KBM-7 (cell line): Measurements from ENCODE around the gene VPS36.
"Not testable (repeated sequence)": the region's sequence is repeated elsewhere in the genome, so short reads cannot be mapped to it uniquely, and the experiment has no call there.

Experiments
- DNase-seq: peaks from one replicate; pipeline ENCODE4 v3.0.0-alpha.2; 2015
- in situ Hi-C: fragments of 300-500 bp; cut with MboI; formaldehyde crosslinking; loops from 2 replicates; pipeline ENCODE4 v1.14.3; 2020; ENCODE audit warnings: low sequenced_read_pairs, low pct_unique_long_range_greater_than_20kb, mixed read lengths

VPS36 gene

DNA sequence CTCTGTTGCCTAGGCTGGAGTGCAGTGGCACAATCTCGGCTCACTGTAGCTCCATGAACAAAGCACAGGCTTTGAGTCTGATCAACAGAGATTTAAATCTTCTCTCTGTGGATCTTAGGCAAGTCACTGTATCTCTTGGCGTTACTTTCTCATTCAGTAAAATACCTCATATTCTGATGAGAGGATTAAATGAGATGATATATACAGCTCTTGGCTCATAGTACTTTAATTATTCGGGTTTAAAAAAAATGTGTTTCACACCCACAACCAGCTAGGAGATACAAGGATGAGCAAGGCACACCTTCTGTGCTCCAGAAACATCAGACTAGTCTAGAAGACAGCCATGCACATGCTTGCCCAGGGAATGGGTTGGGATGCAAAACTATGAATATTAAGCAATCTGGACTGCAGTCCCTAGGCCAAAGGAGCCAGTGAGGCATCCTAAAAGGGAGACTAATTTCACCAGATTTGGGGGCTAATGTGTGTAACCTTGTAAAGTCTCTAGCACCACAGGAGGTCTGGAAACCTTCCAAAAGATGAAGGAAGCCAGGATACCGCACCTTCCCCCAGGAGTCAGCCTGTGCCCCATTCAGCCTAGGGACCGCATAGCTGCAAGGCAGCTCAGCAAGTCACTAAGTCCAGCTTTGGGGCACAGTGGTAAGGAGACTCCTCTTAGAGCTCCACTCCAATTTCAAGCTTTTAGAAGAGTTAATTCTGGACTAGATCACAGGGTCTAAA lies 2.5 kb downstream of the VPS36 start:
- in situ Hi-C loops, result no loop called here
- no peak for DNase-seq

GRCh38 chr13:52447354-52447753 lies 3.1 kb downstream of the VPS36 start:
- in situ Hi-C loops, result no loop called here
- no peak for DNase-seq

- in situ Hi-C loops, result no loop called here
- no peak for DNase-seq
These were observed 4.2 kb downstream of the VPS36 start for GRCh38 chr13:52446265-52446664.

DNA sequence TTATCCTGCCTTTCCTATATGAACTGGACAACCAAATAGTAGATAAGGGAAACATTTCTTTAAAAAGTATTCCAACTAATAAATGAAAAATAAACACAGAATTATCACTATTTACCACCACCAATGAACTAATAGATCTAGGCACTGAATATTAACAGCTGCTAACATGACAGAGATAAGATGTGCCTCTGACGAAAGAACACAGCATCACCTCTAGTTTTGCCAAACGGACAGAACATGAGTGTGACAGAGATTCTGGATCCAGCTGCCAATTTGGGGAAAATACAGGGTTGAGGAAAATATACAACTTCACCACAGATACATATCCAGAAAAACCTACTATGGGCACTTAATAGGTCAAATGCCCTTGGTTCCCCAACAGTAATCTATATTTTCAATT lies 18.0 kb downstream of the VPS36 start:
- DNase-seq, result no peak
- in situ Hi-C loops, result no loop called here

- in situ Hi-C loops, result no loop called here
- DNase-seq, result no peak
These were observed 22.1 kb downstream of the VPS36 start for GRCh38 chr13:52428295-52428694.

GRCh38 chr13:52421216-52421615 lies 29.2 kb downstream of the VPS36 start:
- in situ Hi-C loops, result no loop called here

DNA sequence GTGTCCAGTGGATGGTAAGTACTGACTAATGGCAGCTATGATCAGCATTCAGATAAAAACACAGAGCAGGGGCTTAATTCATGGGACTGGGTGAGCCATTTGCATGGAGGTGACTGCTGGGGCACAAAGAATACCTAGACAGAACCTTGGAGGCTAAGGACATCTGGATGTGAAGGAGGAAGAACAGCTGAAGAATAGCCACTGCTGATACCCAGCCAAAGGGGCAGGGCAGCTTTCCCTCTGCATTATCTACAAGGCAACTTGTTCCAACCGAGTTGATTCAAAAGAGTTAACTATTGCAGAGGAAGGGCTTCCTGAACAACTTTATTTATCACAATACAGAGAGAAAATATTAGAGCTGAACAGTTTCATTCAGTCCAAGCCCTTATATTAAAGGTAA lies 31.4 kb downstream of the VPS36 start:
- in situ Hi-C loops, result no loop called here
- no peak for DNase-seq

More at GRCh38 chr13:52421216-52421615, 29.2 kb downstream of the VPS36 start:
- DNase-seq, result no peak

DNA sequence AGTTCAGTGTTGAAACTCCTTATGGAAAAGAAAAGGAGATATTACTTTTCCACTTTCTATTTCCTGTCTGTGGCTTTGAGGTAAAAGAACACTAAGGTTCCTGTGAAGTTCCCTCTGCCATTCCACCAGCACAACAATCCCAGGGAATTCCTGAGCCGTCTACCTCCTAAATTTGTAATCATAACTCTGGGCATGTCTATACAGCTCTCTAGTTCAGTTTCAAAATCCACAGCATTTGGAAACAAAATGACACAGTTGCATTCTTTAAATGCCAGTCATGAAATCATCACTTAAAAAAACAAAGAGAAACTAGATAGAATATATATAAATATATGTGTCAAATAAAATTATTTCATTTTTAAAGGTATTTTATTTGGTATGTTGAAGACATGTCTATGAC lies 35.5 kb downstream of the VPS36 start:
- no peak for DNase-seq
- in situ Hi-C loops, result no loop called here

GRCh38 chr13:52414051-52414450 lies 36.4 kb downstream of the VPS36 start:
- in situ Hi-C loops, result no loop called here
- DNase-seq, result no peak

DNA sequence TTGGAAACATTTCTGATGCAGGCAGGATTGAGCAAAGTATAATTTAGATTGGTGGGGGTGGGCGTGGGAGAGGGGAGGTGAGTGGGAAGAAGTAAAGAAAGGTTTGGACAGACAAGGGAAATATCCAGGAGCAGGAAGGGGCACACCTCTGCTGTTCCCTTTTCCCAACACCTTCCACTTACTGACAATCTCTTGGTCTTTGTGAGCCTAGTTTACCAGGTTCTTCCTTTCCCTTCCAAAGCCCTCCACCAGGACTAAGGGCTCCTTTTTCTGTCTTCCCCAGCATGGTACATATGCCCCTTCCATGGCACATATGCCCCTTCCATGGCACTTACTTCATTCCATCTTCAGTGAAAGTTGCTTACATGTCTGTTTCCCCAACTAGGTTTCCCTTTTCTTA lies 38.3 kb downstream of the VPS36 start:
- DNase-seq, result no peak
- in situ Hi-C loops, result no loop called here

DNA sequence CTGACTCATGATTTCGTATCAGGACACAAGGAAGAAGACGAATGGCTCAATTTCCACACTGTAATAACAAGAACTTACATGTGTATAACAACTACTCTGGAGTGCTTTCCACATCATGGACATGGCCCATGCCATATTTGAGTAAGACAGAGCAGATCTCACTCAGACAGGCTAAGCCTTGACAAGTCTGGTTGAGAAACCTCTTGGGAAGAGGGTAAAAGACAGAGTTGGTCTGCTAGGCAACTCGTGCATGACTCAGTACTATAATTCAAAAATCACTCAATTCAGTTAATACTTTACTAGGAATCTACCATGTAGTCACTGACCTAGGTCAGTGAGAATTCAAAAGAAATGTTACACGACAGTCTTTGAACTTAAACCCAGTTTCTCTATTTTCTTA lies 38.8 kb downstream of the VPS36 start:
- DNase-seq, result no peak
- in situ Hi-C loops, result no loop called here

DNA sequence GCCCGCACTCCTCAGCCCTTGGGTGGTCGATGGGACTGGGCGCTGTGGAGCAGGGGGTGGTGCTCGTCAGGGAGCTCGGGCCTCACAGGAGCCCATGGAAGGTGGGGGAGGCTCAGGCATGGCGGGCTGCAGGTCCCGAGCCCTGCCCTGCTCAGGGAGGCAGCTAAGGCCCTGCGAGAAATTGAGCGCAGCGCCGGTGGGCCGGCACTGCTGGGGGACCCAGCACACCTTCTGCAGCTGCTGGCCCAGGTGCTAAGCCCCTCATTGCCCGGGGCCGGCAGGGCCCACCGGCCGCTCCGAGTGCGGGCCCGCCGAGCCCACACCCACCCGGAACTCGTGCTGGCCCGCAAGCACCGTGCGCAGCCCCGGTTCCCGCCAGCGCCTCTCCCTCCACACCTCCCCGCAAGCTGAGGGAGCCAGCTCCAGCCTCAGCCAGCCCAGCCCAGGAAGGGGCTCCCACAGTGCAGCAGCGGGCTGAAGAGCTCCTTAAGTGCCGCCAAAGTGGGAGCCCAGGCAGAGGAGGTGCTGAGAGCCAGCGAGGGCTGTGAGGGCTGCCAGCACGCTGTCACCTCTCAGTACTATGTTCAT lies 42.3 kb downstream of the VPS36 start:
- in situ Hi-C loops, DNase-seq: not testable (repeated sequence)

- DNase-seq, in situ Hi-C loops: not testable (repeated sequence)
These were observed 43.0 kb downstream of the VPS36 start for GRCh38 chr13:52407436-52407835.

DNA sequence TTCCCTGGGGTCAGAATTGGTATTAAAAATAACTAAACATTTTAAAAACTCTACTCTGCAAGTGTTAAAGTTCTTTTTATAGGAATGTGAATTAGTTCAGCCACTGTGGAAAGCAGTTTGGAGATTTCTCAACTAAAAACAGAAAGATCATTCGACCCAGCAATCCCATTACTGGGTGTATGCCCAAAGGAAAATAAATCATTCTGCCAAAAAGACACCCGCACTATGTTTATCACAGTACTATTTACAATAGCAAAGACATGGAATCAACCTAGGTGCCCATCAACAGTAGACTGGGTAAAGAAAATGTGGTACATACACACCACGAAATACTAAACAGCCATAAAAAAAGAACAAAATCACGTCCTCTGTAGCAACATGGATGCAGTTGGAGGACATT lies 43.8 kb downstream of the VPS36 start:
- in situ Hi-C loops, result no loop called here
- DNase-seq, result no peak

GRCh38 chr13:52405767-52406494 lies 44.5 kb downstream of the VPS36 start, which contains the start of gene THSD1:
THSD1 (minus strand) TSS chr13:52406172; CDS start chr13:52402600, 3,572 bp downstream.
- DNase-seq, result peak; percentile 14
- in situ Hi-C loops, result no loop called here

GRCh38 chr13:52405369-52405766 lies 45.1 kb downstream of the VPS36 start:
- in situ Hi-C loops, result no loop called here

GRCh38 chr13:52399708-52400107 lies 50.7 kb downstream of the VPS36 start:
- DNase-seq, result no peak
- in situ Hi-C loops, result no loop called here

More at GRCh38 chr13:52405369-52405766, 45.1 kb downstream of the VPS36 start:
- DNase-seq, result no peak

DNA sequence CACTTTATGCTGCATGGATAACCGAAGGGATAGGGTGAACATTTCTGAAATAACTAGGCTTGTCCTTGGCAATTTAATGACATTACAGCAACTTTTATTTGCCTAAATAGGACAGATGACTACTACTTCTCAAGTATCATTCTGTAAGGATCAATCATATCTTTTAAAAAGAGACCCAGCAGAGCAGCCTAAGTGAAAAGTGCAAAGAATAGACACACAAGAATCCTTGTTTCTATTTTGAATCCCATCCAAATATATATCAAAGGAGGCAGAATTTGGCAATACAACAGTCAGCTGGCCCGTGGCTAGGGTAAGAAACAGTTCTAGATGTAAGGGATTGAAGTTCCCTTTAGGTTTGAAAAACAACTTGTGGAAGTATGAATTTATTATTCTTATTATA lies 51.4 kb downstream of the VPS36 start:
- in situ Hi-C loops, result no loop called here
- no peak for DNase-seq

- in situ Hi-C loops, result no loop called here
- no peak for DNase-seq
These were observed 54.7 kb downstream of the VPS36 start for GRCh38 chr13:52395704-52396103.

DNA sequence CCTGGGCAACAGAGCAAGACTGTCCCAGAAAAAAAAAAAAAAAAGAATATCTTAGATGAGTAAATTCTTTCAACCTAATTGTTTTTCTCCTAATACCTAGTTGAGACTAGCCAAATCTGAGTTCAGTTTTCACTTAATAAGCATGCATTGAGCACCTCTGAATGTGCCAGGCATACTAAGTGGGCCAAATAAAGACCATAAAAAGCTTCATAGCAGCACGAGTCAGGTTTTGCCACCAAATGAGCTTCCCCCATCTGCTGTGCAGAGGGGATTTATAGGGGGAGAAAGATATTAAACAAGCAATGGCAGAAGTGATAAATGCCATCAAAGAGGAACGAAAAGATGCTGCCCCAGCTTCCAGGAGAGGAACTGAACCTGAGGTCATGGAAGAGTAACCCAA lies 55.8 kb downstream of the VPS36 start:
- no peak for DNase-seq
- in situ Hi-C loops, result no loop called here
